Muscle layer of colon (tissue), 2 donors: ENCODE data around the gene C16orf95.

Experiments
- H3K27ac ChIP-seq: one replicate; pipeline ENCODE4 v1.7.0; 2013; ENCODE audit warnings: low read depth, mild to moderate bottlenecking, low read length, moderate library complexity
- H3K27me3 ChIP-seq, 2 donors: one replicate each; pipeline ENCODE4 v1.7.0; 2013; ENCODE audit warnings: low read length in 2 of 2, mild to moderate bottlenecking in 2 of 2; ENCODE audit not compliant: insufficient read depth in 2 of 2, control insufficient read depth in 1 of 2
- H3K36me3 ChIP-seq: one replicate; pipeline ENCODE4 v1.7.0; 2013; ENCODE audit warnings: mild to moderate bottlenecking, low read length; ENCODE audit not compliant: insufficient read depth
- H3K4me1 ChIP-seq: one replicate; pipeline ENCODE4 v1.7.0; 2013; ENCODE audit warnings: mild to moderate bottlenecking, low read length; ENCODE audit not compliant: insufficient read depth
- H3K4me3 ChIP-seq, 2 donors: one replicate each; pipeline ENCODE4 v1.7.0; 2013; ENCODE audit warnings: low read length in 2 of 2, low read depth in 1 of 2, mild to moderate bottlenecking in 1 of 2, moderate library complexity in 1 of 2
- H3K9ac ChIP-seq: one replicate; pipeline ENCODE4 v1.7.0; 2013; ENCODE audit warnings: low read length
- H3K9me3 ChIP-seq: one replicate; pipeline ENCODE4 v1.7.0; 2013; ENCODE audit warnings: mild to moderate bottlenecking, low read length
- donor health status: abdominal sarcoma.
- donor health status: Adenocarcinoma of cecum.

The C16orf95 gene

GRCh38 chr16:87358250-87358649 is 41.1 kb upstream of the C16orf95 start:
- H3K9ac ChIP-seq, result no peak overlapping the region
- no peaks in the 10 kb centered on the region for H3K4me1 ChIP-seq
- H3K9me3 ChIP-seq, result no peaks in the 10 kb centered on the region
- H3K4me3 ChIP-seq, result no peak overlapping the region
- H3K36me3 ChIP-seq, result peaks cover 55% of the 10 kb centered on the region
- no peak overlapping the region for H3K27ac ChIP-seq
- H3K27me3 ChIP-seq, result no peaks in the 10 kb centered on the region

- Histone ChIP-seq H3K9me3 (no peaks in the 10 kb centered on the region), H3K27me3 (no peaks in the 10 kb centered on the region), H3K4me1 (no peaks in the 10 kb centered on the region), H3K27ac (no peak overlapping the region), H3K4me3 (no peak overlapping the region), H3K9ac (no peak overlapping the region), H3K36me3 (peaks cover 54% of the 10 kb centered on the region)
Observed at GRCh38 chr16:87356491-87356853, 39.3 kb upstream of the C16orf95 start.

GRCh38 chr16:87353613-87354012 is 36.4 kb upstream of the C16orf95 start:
- Histone ChIP-seq H3K9me3 (no peaks in the 10 kb centered on the region), H3K4me3 (no peak overlapping the region), H3K36me3 (peaks cover 33% of the 10 kb centered on the region), H3K4me1 (no peaks in the 10 kb centered on the region), H3K27ac (no peak overlapping the region), H3K27me3 (no peaks in the 10 kb centered on the region), H3K9ac (no peak overlapping the region)

GRCh38 chr16:87352818-87353217 is 35.6 kb upstream of the C16orf95 start:
- H3K36me3 ChIP-seq, result peaks cover 27% of the 10 kb centered on the region
- H3K27ac ChIP-seq, result no peak overlapping the region
- no peaks in the 10 kb centered on the region for H3K4me1 ChIP-seq
- H3K4me3 ChIP-seq, result no peak overlapping the region
- H3K9ac ChIP-seq, result no peak overlapping the region
- H3K27me3 ChIP-seq, result no peaks in the 10 kb centered on the region
- H3K9me3 ChIP-seq, result no peaks in the 10 kb centered on the region

GRCh38 chr16:87351320-87351698 is 34.1 kb upstream of the C16orf95 start:
- H3K27me3 ChIP-seq, result no peaks in the 10 kb centered on the region
- no peak overlapping the region for H3K27ac ChIP-seq
- no peak overlapping the region for H3K9ac ChIP-seq
- no peaks in the 10 kb centered on the region for H3K9me3 ChIP-seq
- H3K4me1 ChIP-seq, result no peaks in the 10 kb centered on the region
- H3K4me3 ChIP-seq, result no peak overlapping the region
- H3K36me3 ChIP-seq, result peaks cover 18% of the 10 kb centered on the region

GRCh38 chr16:87350681-87351319 is 33.6 kb upstream of the C16orf95 start:
- H3K9ac ChIP-seq, result no peak overlapping the region
- no peaks in the 10 kb centered on the region for H3K4me1 ChIP-seq
- no peak overlapping the region for H3K27ac ChIP-seq
- H3K9me3 ChIP-seq, result no peaks in the 10 kb centered on the region
- no peaks in the 10 kb centered on the region for H3K27me3 ChIP-seq
- peaks cover 17% of the 10 kb centered on the region for H3K36me3 ChIP-seq
- no peak overlapping the region for H3K4me3 ChIP-seq

- Histone ChIP-seq H3K9ac (no peak overlapping the region), H3K9me3 (no peaks in the 10 kb centered on the region), H3K27ac (no peak overlapping the region), H3K4me1 (no peaks in the 10 kb centered on the region), H3K4me3 (no peak overlapping the region), H3K36me3 (peaks cover 17% of the 10 kb centered on the region), H3K27me3 (no peaks in the 10 kb centered on the region)
Observed at GRCh38 chr16:87350031-87350430, 32.8 kb upstream of the C16orf95 start.

- Histone ChIP-seq H3K27ac (no peak overlapping the region), H3K36me3 (peaks cover 17% of the 10 kb centered on the region)
Observed at GRCh38 chr16:87348616-87349157, 31.5 kb upstream of the C16orf95 start.

GRCh38 chr16:87347932-87348615 is 30.9 kb upstream of the C16orf95 start:
- Histone ChIP-seq H3K9me3 (no peaks in the 10 kb centered on the region), H3K4me1 (no peaks in the 10 kb centered on the region), H3K9ac (no peak overlapping the region), H3K36me3 (peaks cover 23% of the 10 kb centered on the region), H3K4me3 (no peak overlapping the region), H3K27ac (no peak overlapping the region), H3K27me3 (no peaks in the 10 kb centered on the region)

More at GRCh38 chr16:87348616-87349157, 31.5 kb upstream of the C16orf95 start:
- Histone ChIP-seq H3K9me3 (no peaks in the 10 kb centered on the region), H3K4me1 (no peaks in the 10 kb centered on the region), H3K9ac (no peak overlapping the region), H3K4me3 (no peak overlapping the region), H3K27me3 (no peaks in the 10 kb centered on the region)

- Histone ChIP-seq H3K27ac (no peak overlapping the region), H3K36me3 (peaks cover 31% of the 10 kb centered on the region), H3K4me3 (no peak overlapping the region), H3K4me1 (no peaks in the 10 kb centered on the region), H3K27me3 (no peaks in the 10 kb centered on the region), H3K9ac (no peak overlapping the region), H3K9me3 (no peaks in the 10 kb centered on the region)
Observed at GRCh38 chr16:87346517-87347060, 29.4 kb upstream of the C16orf95 start.

GRCh38 chr16:87345726-87346424 is 28.7 kb upstream of the C16orf95 start:
- H3K4me1 ChIP-seq, result no peaks in the 10 kb centered on the region
- no peak overlapping the region for H3K4me3 ChIP-seq
- no peak overlapping the region for H3K9ac ChIP-seq
- peaks cover 31% of the 10 kb centered on the region for H3K36me3 ChIP-seq
- no peaks in the 10 kb centered on the region for H3K27me3 ChIP-seq
- H3K27ac ChIP-seq, result no peak overlapping the region
- H3K9me3 ChIP-seq, result no peaks in the 10 kb centered on the region
